ENCODE data around the gene MYOM3. TPM values are rescaled to one million over a fixed set of nuclear protein-coding genes. Genes with fewer than 3 reads are reported as not detected.

The MYOM3 gene
- not detected for total RNA-seq

GRCh38 chr1:24111996-24112779 is at the start of gene MYOM3:
Gene MYOM3, minus strand, starts transcription at chr1:24112135. Its CDS starts 3,499 bp downstream, at chr1:24108636.
- DNase-seq (peak; percentile 59), ATAC-seq (ENCODE audit: low read depth) (peak; percentile 97)
- no peak within 1 kb of the TSS for H3K27ac Mint-ChIP-seq
- H3K9me3 Mint-ChIP-seq, result no peaks in the 10 kb centered on the region
- H3K4me1 Mint-ChIP-seq, result peaks cover 5% of the 10 kb centered on the region
- H3K4me3 Mint-ChIP-seq, result peak within 1 kb of the TSS; percentile 30
- POLR2A ChIA-PET, result no interaction called here
- H3K27me3 Mint-ChIP-seq, result peaks cover 23% of the 10 kb centered on the region
- no peaks in the 10 kb centered on the region for H3K36me3 Mint-ChIP-seq

DNA sequence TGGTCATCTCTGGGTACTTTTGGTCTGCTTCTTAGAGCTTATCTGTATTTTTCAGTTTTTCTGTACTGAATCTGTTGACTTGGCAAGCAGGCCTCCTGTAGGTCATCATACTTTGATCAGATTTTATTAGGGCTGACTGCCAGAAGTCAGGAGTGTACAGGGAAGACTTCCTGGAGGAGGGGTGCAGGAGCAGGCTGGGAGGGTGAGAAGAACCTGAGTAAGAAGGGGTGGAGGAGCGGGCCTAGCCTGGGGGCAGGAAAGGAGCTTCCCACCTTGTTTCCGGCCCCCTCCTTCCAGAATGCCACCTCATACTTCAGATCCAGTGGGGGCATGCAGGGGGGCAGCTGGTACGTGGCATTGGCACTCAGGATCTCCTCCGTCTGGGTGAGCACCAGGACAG is 49.3 kb upstream of the MYOM3 start:
- no peak for ATAC-seq (ENCODE audit: low read depth)
- Mint-ChIP-seq H3K9me3 (no peaks in the 10 kb centered on the region), H3K27ac (no peak overlapping the region), H3K4me1 (peaks cover 5% of the 10 kb centered on the region), H3K4me3 (no peak overlapping the region), H3K27me3 (no peaks in the 10 kb centered on the region), H3K36me3 (peaks cover 10% of the 10 kb centered on the region)
- POLR2A ChIA-PET, result no interaction called here
- no peak for DNase-seq

GRCh38 chr1:24159366-24159765 is 47.4 kb upstream of the MYOM3 start:
- POLR2A ChIA-PET, result no interaction called here
- no peaks in the 10 kb centered on the region for H3K9me3 Mint-ChIP-seq
- no peak overlapping the region for H3K27ac Mint-ChIP-seq
- DNase-seq (no peak), ATAC-seq (ENCODE audit: low read depth) (no peak)
- peaks cover 5% of the 10 kb centered on the region for H3K4me1 Mint-ChIP-seq
- H3K36me3 Mint-ChIP-seq, result peaks cover 1% of the 10 kb centered on the region
- H3K4me3 Mint-ChIP-seq, result no peak overlapping the region
- no peaks in the 10 kb centered on the region for H3K27me3 Mint-ChIP-seq

DNA sequence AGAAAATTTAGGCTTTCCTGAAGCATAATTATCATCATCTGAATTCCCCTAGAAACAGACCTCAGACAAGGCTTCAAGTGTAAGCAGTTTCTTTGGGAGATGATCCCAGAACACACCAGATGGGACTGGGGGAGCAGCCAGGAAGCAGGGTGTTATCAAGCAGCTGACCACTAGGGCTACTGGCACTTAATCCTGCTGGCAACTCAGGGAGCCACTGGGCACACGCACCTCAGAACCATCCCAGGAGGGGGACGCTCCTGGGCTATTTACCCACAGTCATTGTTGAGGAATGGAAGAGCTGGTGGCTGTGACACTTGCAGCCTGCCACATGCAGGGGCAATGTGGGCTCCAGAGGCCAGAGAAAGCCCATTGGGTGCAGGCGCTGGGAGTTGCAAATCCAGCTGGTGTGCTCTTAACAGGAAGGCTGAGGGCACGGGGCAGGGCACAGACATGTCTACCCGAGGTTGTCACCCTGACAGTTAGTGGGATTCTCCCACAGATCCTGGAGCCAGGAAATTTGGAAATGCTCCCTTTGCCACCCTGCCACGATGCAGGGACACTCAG is 46.1 kb upstream of the MYOM3 start:
- peaks cover 5% of the 10 kb centered on the region for H3K4me1 Mint-ChIP-seq
- POLR2A ChIA-PET, result interaction anchor here (0.6 kb wide), 1 partner anchor 324 kb away, joined by 3 read pairs; no protein-coding TSS in a partner anchor
- peaks cover 1% of the 10 kb centered on the region for H3K36me3 Mint-ChIP-seq
- H3K9me3 Mint-ChIP-seq, result no peaks in the 10 kb centered on the region
- no peak for DNase-seq
- H3K4me3 Mint-ChIP-seq, result no peak overlapping the region
- H3K27me3 Mint-ChIP-seq, result no peaks in the 10 kb centered on the region
- H3K27ac Mint-ChIP-seq, result no peak overlapping the region
- ATAC-seq (ENCODE audit: low read depth), result no peak

GRCh38 chr1:24156542-24157260 is 44.8 kb upstream of the MYOM3 start:
- Mint-ChIP-seq H3K27me3 (peaks cover 8% of the 10 kb centered on the region), H3K4me1 (no peaks in the 10 kb centered on the region), H3K27ac (no peak overlapping the region), H3K4me3 (no peak overlapping the region), H3K9me3 (no peaks in the 10 kb centered on the region), H3K36me3 (no peaks in the 10 kb centered on the region)
- ATAC-seq (ENCODE audit: low read depth), result no peak
- POLR2A ChIA-PET, result no interaction called here
- DNase-seq, result no peak

DNA sequence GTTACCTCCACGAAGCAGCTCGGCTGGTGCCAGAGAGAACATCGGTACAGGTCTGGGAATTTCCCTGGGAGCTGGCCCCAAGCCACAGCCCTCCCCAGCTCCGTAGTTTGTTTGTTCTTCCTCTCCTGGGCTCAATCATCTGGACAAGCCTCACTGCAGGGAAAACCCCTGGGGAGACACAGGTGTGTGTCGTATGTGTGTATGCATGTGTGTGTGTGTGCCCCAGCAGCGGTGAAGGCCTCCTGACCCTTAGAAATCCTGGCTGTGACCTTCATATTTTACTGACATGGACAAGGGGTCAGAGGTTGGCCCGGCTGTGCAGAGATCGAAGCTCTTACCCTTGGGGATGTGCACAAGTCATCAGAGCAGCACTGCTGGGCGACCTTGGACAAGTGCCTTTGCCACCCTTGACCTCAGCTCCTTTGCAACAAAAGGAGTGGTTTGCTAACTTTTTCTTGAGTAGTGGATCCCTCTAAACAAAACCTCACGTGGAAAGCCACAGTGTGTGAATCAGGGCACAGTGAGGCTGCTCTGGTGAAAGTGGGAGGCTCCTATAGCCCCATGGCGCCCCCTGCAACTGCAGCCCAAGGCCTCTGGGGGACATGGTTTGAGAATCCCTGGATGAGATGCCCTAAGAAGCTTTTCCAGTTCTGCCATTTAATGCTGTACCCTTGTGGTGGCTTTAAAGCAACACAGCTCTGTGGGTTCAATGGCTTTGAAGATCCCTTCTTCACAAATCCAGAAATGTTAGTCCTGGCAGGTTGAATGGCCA is 43.3 kb upstream of the MYOM3 start:
- Mint-ChIP-seq H3K4me1 (peaks cover 13% of the 10 kb centered on the region), H3K9me3 (no peaks in the 10 kb centered on the region), H3K27me3 (peaks cover 20% of the 10 kb centered on the region), H3K27ac (no peak overlapping the region), H3K4me3 (no peak overlapping the region), H3K36me3 (no peaks in the 10 kb centered on the region)
- DNase-seq, result no peak
- POLR2A ChIA-PET, result interaction anchor here (0.6 kb wide), 2 partner anchors 214 to 419 kb away, joined by 5 to 10 read pairs; no protein-coding TSS in a partner anchor
- no peak for ATAC-seq (ENCODE audit: low read depth)

- ATAC-seq (ENCODE audit: low read depth), result no peak
- no peak overlapping the region for H3K27ac Mint-ChIP-seq
- peaks cover 16% of the 10 kb centered on the region for H3K4me1 Mint-ChIP-seq
- H3K27me3 Mint-ChIP-seq, result peaks cover 26% of the 10 kb centered on the region
- no peaks in the 10 kb centered on the region for H3K9me3 Mint-ChIP-seq
- no peak for DNase-seq
- H3K4me3 Mint-ChIP-seq, result no peak overlapping the region
- no peaks in the 10 kb centered on the region for H3K36me3 Mint-ChIP-seq
- POLR2A ChIA-PET, result interaction anchor here (0.6 kb wide), 1 partner anchor 213 kb away, joined by 10 read pairs; no protein-coding TSS in a partner anchor
These were observed 42.3 kb upstream of the MYOM3 start for GRCh38 chr1:24154215-24154614.

GRCh38 chr1:24152631-24153494 is 40.9 kb upstream of the MYOM3 start:
- H3K4me3 Mint-ChIP-seq, result no peak overlapping the region
- no peak overlapping the region for H3K27ac Mint-ChIP-seq
- H3K4me1 Mint-ChIP-seq, result peaks cover 16% of the 10 kb centered on the region
- ATAC-seq (ENCODE audit: low read depth) (no peak), DNase-seq (no peak)
- POLR2A ChIA-PET, result interaction anchor here (0.6 to 0.7 kb wide), 2 partner anchors 48 to 262 kb away, joined by 3 read pairs; no protein-coding TSS in a partner anchor
- no peaks in the 10 kb centered on the region for H3K9me3 Mint-ChIP-seq
- no peaks in the 10 kb centered on the region for H3K36me3 Mint-ChIP-seq
- H3K27me3 Mint-ChIP-seq, result peaks cover 32% of the 10 kb centered on the region

GRCh38 chr1:24151175-24151533 is 39.2 kb upstream of the MYOM3 start:
- H3K27me3 Mint-ChIP-seq, result peaks cover 37% of the 10 kb centered on the region
- no peak for DNase-seq

GRCh38 chr1:24150234-24151174 is 38.6 kb upstream of the MYOM3 start:
- H3K27me3 Mint-ChIP-seq, result peaks cover 39% of the 10 kb centered on the region
- DNase-seq (peak; percentile 92), ATAC-seq (ENCODE audit: low read depth) (peak; percentile 94)
- no peaks in the 10 kb centered on the region for H3K36me3 Mint-ChIP-seq
- POLR2A ChIA-PET, result interaction anchor here (0.9 to 1.2 kb wide), 4 partner anchors 35 to 242 kb away, joined by 3 to 6 read pairs (median 4); partner anchors contain the start of gene PNRC2
- H3K27ac Mint-ChIP-seq, result peak overlapping the region; percentile 11
- no peaks in the 10 kb centered on the region for H3K9me3 Mint-ChIP-seq
- peaks cover 16% of the 10 kb centered on the region for H3K4me1 Mint-ChIP-seq
- H3K4me3 Mint-ChIP-seq, result peak overlapping the region; percentile 56

More at GRCh38 chr1:24151175-24151533, 39.2 kb upstream of the MYOM3 start:
- POLR2A ChIA-PET, result no interaction called here
- ATAC-seq (ENCODE audit: low read depth), result no peak
- H3K4me3 Mint-ChIP-seq, result peak overlapping the region; percentile 56
- peaks cover 16% of the 10 kb centered on the region for H3K4me1 Mint-ChIP-seq
- no peak overlapping the region for H3K27ac Mint-ChIP-seq
- H3K36me3 Mint-ChIP-seq, result no peaks in the 10 kb centered on the region
- no peaks in the 10 kb centered on the region for H3K9me3 Mint-ChIP-seq

DNA sequence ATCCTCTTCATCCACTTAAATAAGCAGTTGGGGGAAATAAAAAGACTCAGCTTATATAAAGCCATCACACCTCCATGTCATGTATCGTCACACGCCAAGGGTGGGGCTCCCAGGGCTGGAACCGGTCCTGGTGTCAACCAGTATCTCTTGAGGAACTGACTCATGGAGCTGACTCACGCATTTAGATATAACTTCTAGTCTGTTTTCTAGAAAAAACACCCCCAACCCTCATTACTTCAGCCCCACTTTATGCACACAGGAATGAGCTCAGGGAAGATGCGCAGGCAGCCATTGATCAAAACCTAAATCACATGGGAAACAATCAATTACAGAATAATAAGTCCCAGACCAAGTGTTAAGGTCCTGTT is 37.9 kb upstream of the MYOM3 start:
- H3K27ac Mint-ChIP-seq, result no peak overlapping the region
- peaks cover 39% of the 10 kb centered on the region for H3K27me3 Mint-ChIP-seq
- POLR2A ChIA-PET, result interaction anchor here (0.5 to 1.2 kb wide), 5 partner anchors 35 to 311 kb away, joined by 3 to 6 read pairs (median 3); partner anchors contain the start of gene PNRC2
- H3K9me3 Mint-ChIP-seq, result no peaks in the 10 kb centered on the region
- no peak for ATAC-seq (ENCODE audit: low read depth)
- no peak overlapping the region for H3K4me3 Mint-ChIP-seq
- DNase-seq, result no peak
- H3K36me3 Mint-ChIP-seq, result no peaks in the 10 kb centered on the region
- H3K4me1 Mint-ChIP-seq, result peaks cover 16% of the 10 kb centered on the region

Data from activated naive CD8-positive, alpha-beta T cell treated with anti-CD3 and anti-CD28 coated beads, Interleukin-2, amount 10 ng/mL, durations not matched to agents 7 days and 5 days (primary cell).